ENCODE measurements around the gene VAT1L. TPM values are rescaled to one million over a fixed set of nuclear protein-coding genes. Genes with fewer than 3 reads are reported as not detected.

The VAT1L gene
- total RNA-seq, 1 experiment from 2014 or later, result 0.10 TPM

DNA sequence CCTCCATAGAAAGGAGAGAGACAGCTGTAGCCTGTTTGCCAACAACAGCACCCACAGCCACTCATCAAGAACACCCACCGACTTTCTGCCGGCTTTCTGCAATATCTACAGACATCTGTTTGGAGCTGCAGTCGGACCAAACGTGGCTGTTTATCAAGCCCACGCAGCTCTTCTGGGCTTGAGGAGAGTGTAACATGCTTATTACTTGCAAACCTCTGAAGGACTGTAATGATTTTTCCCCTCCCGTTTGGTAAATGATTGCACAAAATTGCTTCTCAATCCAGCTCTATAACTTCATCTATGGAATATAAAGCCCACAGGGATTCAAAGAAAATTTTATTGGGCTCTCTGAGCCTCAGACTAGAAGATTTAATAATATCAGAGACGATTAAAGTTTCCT is 100.5 kb downstream of the VAT1L start (continued):
- TF ChIP-seq, protein P1, sequence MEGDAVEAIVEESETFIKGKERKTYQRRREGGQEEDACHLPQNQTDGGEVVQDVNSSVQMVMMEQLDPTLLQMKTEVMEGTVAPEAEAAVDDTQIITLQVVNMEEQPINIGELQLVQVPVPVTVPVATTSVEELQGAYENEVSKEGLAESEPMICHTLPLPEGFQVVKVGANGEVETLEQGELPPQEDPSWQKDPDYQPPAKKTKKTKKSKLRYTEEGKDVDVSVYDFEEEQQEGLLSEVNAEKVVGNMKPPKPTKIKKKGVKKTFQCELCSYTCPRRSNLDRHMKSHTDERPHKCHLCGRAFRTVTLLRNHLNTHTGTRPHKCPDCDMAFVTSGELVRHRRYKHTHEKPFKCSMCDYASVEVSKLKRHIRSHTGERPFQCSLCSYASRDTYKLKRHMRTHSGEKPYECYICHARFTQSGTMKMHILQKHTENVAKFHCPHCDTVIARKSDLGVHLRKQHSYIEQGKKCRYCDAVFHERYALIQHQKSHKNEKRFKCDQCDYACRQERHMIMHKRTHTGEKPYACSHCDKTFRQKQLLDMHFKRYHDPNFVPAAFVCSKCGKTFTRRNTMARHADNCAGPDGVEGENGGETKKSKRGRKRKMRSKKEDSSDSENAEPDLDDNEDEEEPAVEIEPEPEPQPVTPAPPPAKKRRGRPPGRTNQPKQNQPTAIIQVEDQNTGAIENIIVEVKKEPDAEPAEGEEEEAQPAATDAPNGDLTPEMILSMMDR (IDR thresholded peaks at IDR 0.05 in 2 of 3, conservative IDR thresholded peaks at IDR 0.05 in 1 of 3; ENCODE audit: borderline replicate concordance in 1 of 3, insufficient read depth in 1 of 3, low read depth in 2 of 3, low read length in 2 of 3), result no peak
- TF ChIP-seq SRF (IDR thresholded peaks at IDR 0.05; ENCODE audit: low read depth) (no peak), CEBPB (IDR thresholded peaks at IDR 0.05; ENCODE audit: low read depth) (no peak), ZFX (IDR thresholded peaks at IDR 0.05) (no peak)

DNA sequence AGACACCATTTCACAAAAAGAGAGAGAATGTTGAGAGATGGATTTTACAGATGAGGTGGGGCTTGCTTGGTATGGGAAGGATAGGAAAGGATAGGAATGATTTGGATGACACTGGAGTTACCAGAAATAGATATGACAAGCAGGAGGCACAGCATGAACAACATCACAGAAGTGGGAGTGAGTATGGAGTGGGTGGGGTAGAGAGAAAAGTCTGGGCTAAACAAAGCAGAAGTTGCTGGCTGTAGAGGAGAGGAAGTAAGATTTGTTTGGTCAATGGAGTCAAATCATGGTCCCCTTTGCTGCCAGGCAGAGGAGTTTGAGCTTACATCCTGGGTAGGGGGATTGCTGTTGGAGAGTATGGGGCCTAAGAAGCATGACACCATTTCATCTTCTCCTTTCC is 101.7 kb downstream of the VAT1L start:
- H3K4me2 ChIP-seq (ENCODE audit: low read length), result no peak overlapping the region
- peaks cover 58% of the 10 kb centered on the region for H3K27me3 ChIP-seq (ENCODE audit: insufficient read depth, low read length)
- ATAC-seq (no peak), DNase-seq (ENCODE audit: low read depth, low spot score) (no peak)
- no peaks in the 10 kb centered on the region for H3K9me3 ChIP-seq (ENCODE audit: control insufficient read depth in 1 of 2, insufficient read depth in 1 of 2, low read depth in 1 of 2, low read length in 2 of 2)
- H3K9ac ChIP-seq (ENCODE audit: low read length), result no peak overlapping the region
- ChIA-PET POLR2A (no interaction called here), RAD21 (ENCODE audit: low non-redundant PET in 1 of 2, low total read pairs in 2 of 2, uncharacterized antibody in 2 of 2, unreplicated experiment in 2 of 2) (no interaction called here), CTCF (no interaction called here)
- TF ChIP-seq FOSL1 (IDR thresholded peaks at IDR 0.05; ENCODE audit: low read depth) (no peak), POLR2A (IDR thresholded peaks at IDR 0.05; ENCODE audit: borderline replicate concordance, extremely low read depth, insufficient read depth, insufficient read length) (no peak), ZFX (IDR thresholded peaks at IDR 0.05) (no peak), CEBPB (IDR thresholded peaks at IDR 0.05; ENCODE audit: low read depth) (no peak), EGR1 (IDR thresholded peaks at IDR 0.05; ENCODE audit: low read depth) (no peak), ZNF274 (IDR thresholded peaks at IDR 0.05; ENCODE audit: low read depth, low read length) (no peak), SIN3A (IDR thresholded peaks at IDR 0.05; ENCODE audit: low read depth) (no peak), JUND (IDR thresholded peaks at IDR 0.05) (no peak), CBX3 (IDR thresholded peaks at IDR 0.05; ENCODE audit: low read depth) (no peak)
- TF ChIP-seq, protein P1 (IDR thresholded peaks at IDR 0.05 in 2 of 3, conservative IDR thresholded peaks at IDR 0.05 in 1 of 3; ENCODE audit: borderline replicate concordance in 1 of 3, insufficient read depth in 1 of 3, low read depth in 2 of 3, low read length in 2 of 3), result no peak
- TF ChIP-seq, protein P2, sequence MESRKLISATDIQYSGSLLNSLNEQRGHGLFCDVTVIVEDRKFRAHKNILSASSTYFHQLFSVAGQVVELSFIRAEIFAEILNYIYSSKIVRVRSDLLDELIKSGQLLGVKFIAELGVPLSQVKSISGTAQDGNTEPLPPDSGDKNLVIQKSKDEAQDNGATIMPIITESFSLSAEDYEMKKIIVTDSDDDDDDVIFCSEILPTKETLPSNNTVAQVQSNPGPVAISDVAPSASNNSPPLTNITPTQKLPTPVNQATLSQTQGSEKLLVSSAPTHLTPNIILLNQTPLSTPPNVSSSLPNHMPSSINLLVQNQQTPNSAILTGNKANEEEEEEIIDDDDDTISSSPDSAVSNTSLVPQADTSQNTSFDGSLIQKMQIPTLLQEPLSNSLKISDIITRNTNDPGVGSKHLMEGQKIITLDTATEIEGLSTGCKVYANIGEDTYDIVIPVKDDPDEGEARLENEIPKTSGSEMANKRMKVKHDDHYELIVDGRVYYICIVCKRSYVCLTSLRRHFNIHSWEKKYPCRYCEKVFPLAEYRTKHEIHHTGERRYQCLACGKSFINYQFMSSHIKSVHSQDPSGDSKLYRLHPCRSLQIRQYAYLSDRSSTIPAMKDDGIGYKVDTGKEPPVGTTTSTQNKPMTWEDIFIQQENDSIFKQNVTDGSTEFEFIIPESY (IDR thresholded peaks at IDR 0.05; ENCODE audit: extremely low read depth, insufficient replicate concordance, low read length), result no peak
- TF ChIP-seq, protein P3, sequence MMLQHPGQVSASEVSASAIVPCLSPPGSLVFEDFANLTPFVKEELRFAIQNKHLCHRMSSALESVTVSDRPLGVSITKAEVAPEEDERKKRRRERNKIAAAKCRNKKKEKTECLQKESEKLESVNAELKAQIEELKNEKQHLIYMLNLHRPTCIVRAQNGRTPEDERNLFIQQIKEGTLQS (IDR thresholded peaks at IDR 0.05), result no peak
- no peak overlapping the region for H3K27ac ChIP-seq (ENCODE audit: low read depth, low read length)
- H3K36me3 ChIP-seq (ENCODE audit: control insufficient read depth in 1 of 2, insufficient read depth in 2 of 2, low read length in 2 of 2), result no peaks in the 10 kb centered on the region
- no peak overlapping the region for H3K4me3 ChIP-seq (replicated peaks in 1 of 2; ENCODE audit: low read depth in 1 of 2, low read length in 2 of 2)
- BruUV-seq (replicated peaks), result no TSS peak
- intact Hi-C loops (cut with micrococcal nuclease), result no loop called here
- no peaks in the 10 kb centered on the region for H3K4me1 ChIP-seq (ENCODE audit: control insufficient read depth in 1 of 2, insufficient read depth in 2 of 2, low read length in 2 of 2)
- H3K79me2 ChIP-seq (ENCODE audit: insufficient read depth, low read length), result no peaks in the 10 kb centered on the region
- H3K9me2 ChIP-seq (ENCODE audit: insufficient read depth), result no peaks in the 10 kb centered on the region
- no peaks in the 10 kb centered on the region for H4K20me1 ChIP-seq (ENCODE audit: insufficient read depth)
- no peak overlapping the region for H2AFZ ChIP-seq (ENCODE audit: low read depth, low read length, poor library complexity, severe bottlenecking)
